ENCODE data around the gene PSAP. TPM values are rescaled to one million over a fixed set of nuclear protein-coding genes. Genes with fewer than 3 reads are reported as not detected.
A peak's percentile ranks its signal among the peaks of the same experiment; 100 is the strongest.

PSAP gene
- total and polyA plus RNA-seq, 4 experiments from 2014 or later: 248 to 611 (median 324) TPM

- Histone ChIP-seq H3K27ac (ENCODE audit: low read depth, low read length) (no peak overlapping the region), H3K27me3 (ENCODE audit: insufficient read depth, low read length) (no peaks in the 10 kb centered on the region), H3K9me3 (ENCODE audit: control insufficient read depth in 1 of 2, low read length in 2 of 2) (no peaks in the 10 kb centered on the region), H3K36me3 (ENCODE audit: insufficient read depth, low read length) (peaks cover 85% of the 10 kb centered on the region), H3K4me1 (ENCODE audit: insufficient read depth, low read length) (no peaks in the 10 kb centered on the region), H3K4me3 (ENCODE audit: low read length in 2 of 2) (no peak overlapping the region)
- Mint-ChIP-seq H3K9me3 (no peaks in the 10 kb centered on the region), H3K4me3 (no peak overlapping the region), H3K36me3 (peaks cover 47 to 89% of the 10 kb centered on the region in 2 donors), H3K27ac (no peak overlapping the region), H3K4me1 (peaks cover 0 to 4% (median 0%) of the 10 kb centered on the region in 4 donors), H3K27me3 (no peaks in the 10 kb centered on the region)
- no peak for DNase-seq
- POLR2A ChIA-PET (ENCODE audit: partially characterized antibody): no interaction called here
- intact Hi-C loops (cut with micrococcal nuclease): no loop called here
- CTCF ChIA-PET (ENCODE audit: partially characterized antibody): interaction anchor here (1.4 kb wide), 1 partner anchor 10 kb away, joined by 3 read pairs; no protein-coding TSS in a partner anchor
These were observed 26.7 kb downstream of the PSAP start for GRCh38 chr10:71824333-71824732.

DNA sequence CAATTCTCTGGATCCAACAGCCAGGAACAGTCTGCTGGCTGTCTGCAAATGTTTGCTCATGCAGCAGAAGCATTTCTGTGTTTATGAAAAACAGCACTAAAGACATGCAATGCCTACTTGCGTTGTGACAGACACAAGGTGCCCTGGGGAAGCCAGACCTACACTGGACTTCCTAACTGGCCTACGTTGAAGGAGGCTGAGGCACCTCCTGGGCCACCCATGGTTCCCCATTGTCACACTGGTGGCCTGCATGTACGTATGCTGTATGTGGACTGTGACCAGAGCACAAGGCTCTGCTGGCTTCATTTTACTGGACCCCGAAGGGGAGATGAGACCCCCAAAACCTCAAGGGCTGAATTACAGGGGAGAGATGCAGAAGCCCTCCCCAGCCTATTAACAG lies 27.7 kb downstream of the PSAP start:
- Mint-ChIP-seq H3K27me3 (no peaks in the 10 kb centered on the region), H3K27ac (peak overlapping the region in 2 of 7 donors; percentile 17 to 46), H3K36me3 (peaks cover 52 to 89% of the 10 kb centered on the region in 2 donors), H3K4me1 (peaks cover 0 to 4% (median 0%) of the 10 kb centered on the region in 4 donors), H3K9me3 (no peaks in the 10 kb centered on the region), H3K4me3 (no peak overlapping the region)
- no peak for DNase-seq
- Histone ChIP-seq H3K4me3 (ENCODE audit: low read length in 2 of 2) (no peak overlapping the region), H3K27me3 (ENCODE audit: insufficient read depth, low read length) (no peaks in the 10 kb centered on the region), H3K36me3 (ENCODE audit: insufficient read depth, low read length) (peaks cover 85% of the 10 kb centered on the region), H3K27ac (ENCODE audit: low read depth, low read length) (no peak overlapping the region), H3K9me3 (ENCODE audit: control insufficient read depth in 1 of 2, low read length in 2 of 2) (no peaks in the 10 kb centered on the region), H3K4me1 (ENCODE audit: insufficient read depth, low read length) (no peaks in the 10 kb centered on the region)
- CTCF ChIA-PET (ENCODE audit: partially characterized antibody): interaction anchor here (1.3 kb wide), 1 partner anchor 73 kb away, joined by 3 read pairs; no protein-coding TSS in a partner anchor
- intact Hi-C loops (cut with micrococcal nuclease): no loop called here
- POLR2A ChIA-PET (ENCODE audit: partially characterized antibody): no interaction called here

GRCh38 chr10:71821909-71822763 lies 28.9 kb downstream of the PSAP start:
- no peak overlapping the region for H3K4me3 ChIP-seq (ENCODE audit: low read length in 2 of 2)
- no peaks in the 10 kb centered on the region for H3K27me3 Mint-ChIP-seq
- peaks cover 0 to 4% (median 0%) of the 10 kb centered on the region in 4 donors for H3K4me1 Mint-ChIP-seq
- H3K4me3 Mint-ChIP-seq: no peak overlapping the region
- H3K36me3 Mint-ChIP-seq: peaks cover 57 to 91% of the 10 kb centered on the region in 2 donors
- DNase-seq: no peak
- ChIA-PET CTCF (ENCODE audit: partially characterized antibody) (interaction anchor here (1.3 kb wide), 1 partner anchor 10 kb away, joined by 4 read pairs; no protein-coding TSS in a partner anchor), POLR2A (ENCODE audit: partially characterized antibody) (no interaction called here)
- H3K36me3 ChIP-seq (ENCODE audit: insufficient read depth, low read length): peaks cover 78% of the 10 kb centered on the region
- no peaks in the 10 kb centered on the region for H3K4me1 ChIP-seq (ENCODE audit: insufficient read depth, low read length)
- no peaks in the 10 kb centered on the region for H3K27me3 ChIP-seq (ENCODE audit: insufficient read depth, low read length)
- H3K9me3 Mint-ChIP-seq: no peaks in the 10 kb centered on the region
- H3K9me3 ChIP-seq (ENCODE audit: control insufficient read depth in 1 of 2, low read length in 2 of 2): no peaks in the 10 kb centered on the region
- intact Hi-C loops (cut with micrococcal nuclease): no loop called here
- H3K27ac ChIP-seq (ENCODE audit: low read depth, low read length): no peak overlapping the region
- H3K27ac Mint-ChIP-seq: peak overlapping the region in 5 of 7 donors; percentile 10 to 72 (median 41)

DNA sequence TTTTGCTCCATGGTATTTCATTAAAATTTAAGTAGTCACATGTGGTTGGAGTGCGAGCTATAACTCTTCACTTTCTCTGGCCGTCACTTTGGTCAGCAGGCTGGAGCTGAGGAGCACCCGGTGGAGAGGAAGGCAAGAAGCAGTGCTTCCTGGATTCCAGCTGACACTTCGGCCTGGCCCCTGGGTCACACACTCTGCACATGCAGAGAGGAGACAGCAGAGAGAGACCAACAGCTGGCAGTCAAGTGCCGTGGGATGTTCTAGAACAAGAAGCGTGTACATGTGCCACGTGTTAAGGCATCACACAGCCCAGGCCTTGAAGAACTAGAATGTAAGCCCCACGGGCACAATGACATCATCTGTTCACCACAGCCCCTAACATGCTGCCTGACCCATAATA lies 30.1 kb downstream of the PSAP start:
- Mint-ChIP-seq H3K4me3 (no peak overlapping the region), H3K27me3 (no peaks in the 10 kb centered on the region), H3K9me3 (peaks cover 0 to 2% (median 0%) of the 10 kb centered on the region in 8 donors), H3K4me1 (peaks cover 0 to 4% (median 0%) of the 10 kb centered on the region in 4 donors), H3K36me3 (peaks cover 59 to 93% of the 10 kb centered on the region in 2 donors), H3K27ac (peak overlapping the region in 1 of 7 donors; percentile 13)
- H3K9me3 ChIP-seq (ENCODE audit: control insufficient read depth in 1 of 2, low read length in 2 of 2): no peaks in the 10 kb centered on the region
- CTCF ChIA-PET (ENCODE audit: partially characterized antibody): no interaction called here
- H3K27ac ChIP-seq (ENCODE audit: low read depth, low read length): no peak overlapping the region
- H3K27me3 ChIP-seq (ENCODE audit: insufficient read depth, low read length): no peaks in the 10 kb centered on the region
- intact Hi-C loops (cut with micrococcal nuclease): no loop called here
- H3K36me3 ChIP-seq (ENCODE audit: insufficient read depth, low read length): peaks cover 72% of the 10 kb centered on the region
- no peak for DNase-seq
- POLR2A ChIA-PET (ENCODE audit: partially characterized antibody): no interaction called here
- H3K4me3 ChIP-seq (ENCODE audit: low read length in 2 of 2): no peak overlapping the region
- no peaks in the 10 kb centered on the region for H3K4me1 ChIP-seq (ENCODE audit: insufficient read depth, low read length)

- Histone ChIP-seq H3K4me1 (ENCODE audit: insufficient read depth, low read length) (no peaks in the 10 kb centered on the region), H3K27ac (ENCODE audit: low read depth, low read length) (no peak overlapping the region), H3K9me3 (ENCODE audit: control insufficient read depth in 1 of 2, low read length in 2 of 2) (no peaks in the 10 kb centered on the region), H3K27me3 (ENCODE audit: insufficient read depth, low read length) (no peaks in the 10 kb centered on the region), H3K36me3 (ENCODE audit: insufficient read depth, low read length) (peaks cover 63% of the 10 kb centered on the region), H3K4me3 (ENCODE audit: low read length in 2 of 2) (no peak overlapping the region)
- Mint-ChIP-seq H3K27ac (no peak overlapping the region), H3K4me3 (no peak overlapping the region), H3K4me1 (peaks cover 0 to 4% (median 0%) of the 10 kb centered on the region in 4 donors), H3K36me3 (peaks cover 57 to 92% of the 10 kb centered on the region in 2 donors), H3K27me3 (no peaks in the 10 kb centered on the region), H3K9me3 (peaks cover 0 to 2% (median 0%) of the 10 kb centered on the region in 8 donors)
- intact Hi-C loops (cut with micrococcal nuclease): no loop called here
- POLR2A ChIA-PET (ENCODE audit: partially characterized antibody): no interaction called here
- DNase-seq: no peak
- CTCF ChIA-PET (ENCODE audit: partially characterized antibody): no interaction called here
These were observed 31.1 kb downstream of the PSAP start for GRCh38 chr10:71819985-71820384.

- intact Hi-C loops (cut with micrococcal nuclease): no loop called here
- Histone ChIP-seq H3K4me3 (ENCODE audit: low read length in 2 of 2) (no peak overlapping the region), H3K27ac (ENCODE audit: low read depth, low read length) (no peak overlapping the region), H3K9me3 (ENCODE audit: control insufficient read depth in 1 of 2, low read length in 2 of 2) (no peaks in the 10 kb centered on the region), H3K4me1 (ENCODE audit: insufficient read depth, low read length) (no peaks in the 10 kb centered on the region), H3K36me3 (ENCODE audit: insufficient read depth, low read length) (peaks cover 57% of the 10 kb centered on the region), H3K27me3 (ENCODE audit: insufficient read depth, low read length) (no peaks in the 10 kb centered on the region)
- Mint-ChIP-seq H3K36me3 (peaks cover 57 to 88% of the 10 kb centered on the region in 2 donors), H3K27ac (peak overlapping the region in 1 of 7 donors; percentile 78), H3K4me3 (no peak overlapping the region), H3K27me3 (no peaks in the 10 kb centered on the region), H3K4me1 (peaks cover 0 to 4% (median 0%) of the 10 kb centered on the region in 4 donors), H3K9me3 (peaks cover 0 to 2% (median 0%) of the 10 kb centered on the region in 8 donors)
- ChIA-PET CTCF (ENCODE audit: partially characterized antibody) (interaction anchor here (0.8 to 1.7 kb wide), 3 partner anchors 122 to 502 kb away, joined by 3 to 5 read pairs (median 3); no protein-coding TSS in a partner anchor), POLR2A (ENCODE audit: partially characterized antibody) (no interaction called here)
- no peak for DNase-seq
These were observed 31.6 kb downstream of the PSAP start for GRCh38 chr10:71819441-71819861.

- POLR2A ChIA-PET (ENCODE audit: partially characterized antibody): no interaction called here
These were observed 32.3 kb downstream of the PSAP start for GRCh38 chr10:71818674-71819260.

More at GRCh38 chr10:71818674-71819260, 32.3 kb downstream of the PSAP start:
- intact Hi-C loops (cut with micrococcal nuclease): no loop called here
- Mint-ChIP-seq H3K4me1 (peaks cover 0 to 4% (median 0%) of the 10 kb centered on the region in 4 donors), H3K27me3 (no peaks in the 10 kb centered on the region), H3K27ac (peak overlapping the region in 1 of 7 donors; percentile 43), H3K9me3 (peaks cover 0 to 2% (median 0%) of the 10 kb centered on the region in 8 donors), H3K4me3 (no peak overlapping the region), H3K36me3 (peaks cover 57 to 82% of the 10 kb centered on the region in 2 donors)
- H3K27ac ChIP-seq (ENCODE audit: low read depth, low read length): no peak overlapping the region
- H3K4me1 ChIP-seq (ENCODE audit: insufficient read depth, low read length): no peaks in the 10 kb centered on the region
- H3K36me3 ChIP-seq (ENCODE audit: insufficient read depth, low read length): peaks cover 50% of the 10 kb centered on the region
- H3K9me3 ChIP-seq (ENCODE audit: control insufficient read depth in 1 of 2, low read length in 2 of 2): no peaks in the 10 kb centered on the region
- no peak for DNase-seq
- H3K4me3 ChIP-seq (ENCODE audit: low read length in 2 of 2): no peak overlapping the region
- no peaks in the 10 kb centered on the region for H3K27me3 ChIP-seq (ENCODE audit: insufficient read depth, low read length)
- CTCF ChIA-PET (ENCODE audit: partially characterized antibody): interaction anchor here (0.8 to 1.7 kb wide), 3 partner anchors 122 to 501 kb away, joined by 3 to 5 read pairs (median 3); no protein-coding TSS in a partner anchor
